ENCODE measurements around the gene STEAP1B.
"Not testable (repeated sequence)": the region's sequence is repeated elsewhere in the genome, so short reads cannot be mapped to it uniquely, and the experiment has no call there.

STEAP1B gene

GRCh38 chr7:22441157-22441556 is 58.8 kb downstream of the STEAP1B start:
- Mint-ChIP-seq H3K4me3 (no peak overlapping the region), H3K36me3 (peaks cover 3% of the 10 kb centered on the region), H3K27ac (no peak overlapping the region), H3K27me3 (peaks cover 10% of the 10 kb centered on the region), H3K9me3 (peaks cover 4% of the 10 kb centered on the region), H3K4me1 (peaks cover 14% of the 10 kb centered on the region)
- no peak for DNase-seq (ENCODE audit: low spot score in 2 of 2)
- no peak for ATAC-seq (ENCODE audit: low read depth)

- Mint-ChIP-seq H3K4me1 (peaks cover 10% of the 10 kb centered on the region), H3K9me3 (peaks cover 4% of the 10 kb centered on the region), H3K36me3 (peaks cover 3% of the 10 kb centered on the region), H3K27me3 (peaks cover 10% of the 10 kb centered on the region), H3K27ac (no peak overlapping the region), H3K4me3 (no peak overlapping the region)
- DNase-seq (ENCODE audit: low spot score in 2 of 2), result no peak
- ATAC-seq (ENCODE audit: low read depth), result peak; percentile 37
Measured at GRCh38 chr7:22438994-22439393, 61.0 kb downstream of the STEAP1B start.

- not testable (repeated sequence) for ATAC-seq (ENCODE audit: low read depth); H3K4me3 Mint-ChIP-seq; DNase-seq (ENCODE audit: low spot score in 2 of 2); H3K27ac Mint-ChIP-seq; H3K4me1 Mint-ChIP-seq; H3K27me3 Mint-ChIP-seq; H3K36me3 Mint-ChIP-seq; H3K9me3 Mint-ChIP-seq
Measured at GRCh38 chr7:22436552-22436951, 63.4 kb downstream of the STEAP1B start.

- H3K27ac Mint-ChIP-seq, result no peak overlapping the region
- no peak for DNase-seq (ENCODE audit: low spot score in 2 of 2)
Measured at GRCh38 chr7:22435720-22436119, 64.3 kb downstream of the STEAP1B start.

GRCh38 chr7:22435105-22435504 is 64.9 kb downstream of the STEAP1B start:
- Mint-ChIP-seq H3K27ac (no peak overlapping the region), H3K27me3 (peaks cover 7% of the 10 kb centered on the region), H3K36me3 (peaks cover 3% of the 10 kb centered on the region), H3K4me3 (peak overlapping the region; percentile 43), H3K4me1 (peaks cover 8% of the 10 kb centered on the region), H3K9me3 (peaks cover 4% of the 10 kb centered on the region)
- DNase-seq (ENCODE audit: low spot score in 2 of 2) (no peak), ATAC-seq (ENCODE audit: low read depth) (no peak)

More at GRCh38 chr7:22435720-22436119, 64.3 kb downstream of the STEAP1B start:
- Mint-ChIP-seq H3K9me3 (peaks cover 4% of the 10 kb centered on the region), H3K4me3 (no peak overlapping the region), H3K27me3 (peaks cover 7% of the 10 kb centered on the region), H3K36me3 (peaks cover 3% of the 10 kb centered on the region), H3K4me1 (peaks cover 8% of the 10 kb centered on the region)
- ATAC-seq (ENCODE audit: low read depth), result no peak

GRCh38 chr7:22433710-22434460 is 66.1 kb downstream of the STEAP1B start:
- H3K4me3 Mint-ChIP-seq, result no peak overlapping the region

GRCh38 chr7:22433165-22433700 is 66.8 kb downstream of the STEAP1B start:
- H3K27ac Mint-ChIP-seq; H3K27me3 Mint-ChIP-seq; H3K4me3 Mint-ChIP-seq; DNase-seq (ENCODE audit: low spot score in 2 of 2); H3K9me3 Mint-ChIP-seq; H3K36me3 Mint-ChIP-seq; ATAC-seq (ENCODE audit: low read depth); H3K4me1 Mint-ChIP-seq: not testable (repeated sequence)

More at GRCh38 chr7:22433710-22434460, 66.1 kb downstream of the STEAP1B start:
- H3K27ac Mint-ChIP-seq, result no peak overlapping the region
- H3K4me1 Mint-ChIP-seq, result peaks cover 8% of the 10 kb centered on the region
- ATAC-seq (ENCODE audit: low read depth), result no peak
- DNase-seq (ENCODE audit: low spot score in 2 of 2), result no peak
- peaks cover 4% of the 10 kb centered on the region for H3K9me3 Mint-ChIP-seq
- peaks cover 3% of the 10 kb centered on the region for H3K36me3 Mint-ChIP-seq
- H3K27me3 Mint-ChIP-seq, result peaks cover 7% of the 10 kb centered on the region

GRCh38 chr7:22432203-22432718 is 67.7 kb downstream of the STEAP1B start:
- peaks cover 4% of the 10 kb centered on the region for H3K27me3 Mint-ChIP-seq
- H3K9me3 Mint-ChIP-seq, result peaks cover 1% of the 10 kb centered on the region
- no peak overlapping the region for H3K4me3 Mint-ChIP-seq
- DNase-seq (ENCODE audit: low spot score in 2 of 2) (no peak), ATAC-seq (ENCODE audit: low read depth) (no peak)
- H3K4me1 Mint-ChIP-seq, result peaks cover 10% of the 10 kb centered on the region
- H3K27ac Mint-ChIP-seq, result no peak overlapping the region
- H3K36me3 Mint-ChIP-seq, result no peaks in the 10 kb centered on the region

- no peak overlapping the region for H3K27ac Mint-ChIP-seq
- ATAC-seq (ENCODE audit: low read depth), result no peak
- DNase-seq (ENCODE audit: low spot score in 2 of 2), result no peak
- no peaks in the 10 kb centered on the region for H3K36me3 Mint-ChIP-seq
- H3K4me3 Mint-ChIP-seq, result no peak overlapping the region
- no peaks in the 10 kb centered on the region for H3K27me3 Mint-ChIP-seq
- H3K9me3 Mint-ChIP-seq, result peaks cover 2% of the 10 kb centered on the region
- H3K4me1 Mint-ChIP-seq, result peaks cover 14% of the 10 kb centered on the region
Measured at GRCh38 chr7:22430457-22430856, 69.5 kb downstream of the STEAP1B start.

- Mint-ChIP-seq H3K4me1 (peaks cover 10% of the 10 kb centered on the region), H3K9me3 (peaks cover 2% of the 10 kb centered on the region), H3K4me3 (no peak overlapping the region), H3K36me3 (no peaks in the 10 kb centered on the region), H3K27ac (no peak overlapping the region), H3K27me3 (no peaks in the 10 kb centered on the region)
- ATAC-seq (ENCODE audit: low read depth) (no peak), DNase-seq (ENCODE audit: low spot score in 2 of 2) (no peak)
Measured at GRCh38 chr7:22429386-22429785, 70.6 kb downstream of the STEAP1B start.

- no peaks in the 10 kb centered on the region for H3K27me3 Mint-ChIP-seq
- no peak overlapping the region for H3K4me3 Mint-ChIP-seq
- H3K36me3 Mint-ChIP-seq, result no peaks in the 10 kb centered on the region
- no peak for DNase-seq (ENCODE audit: low spot score in 2 of 2)
- H3K9me3 Mint-ChIP-seq, result peaks cover 2% of the 10 kb centered on the region
- H3K27ac Mint-ChIP-seq, result no peak overlapping the region
- peaks cover 10% of the 10 kb centered on the region for H3K4me1 Mint-ChIP-seq
- ATAC-seq (ENCODE audit: low read depth), result no peak
Measured at GRCh38 chr7:22427855-22428254, 72.1 kb downstream of the STEAP1B start.

- Mint-ChIP-seq H3K36me3 (no peaks in the 10 kb centered on the region), H3K4me3 (no peak overlapping the region), H3K27me3 (no peaks in the 10 kb centered on the region), H3K4me1 (peaks cover 10% of the 10 kb centered on the region), H3K9me3 (peaks cover 2% of the 10 kb centered on the region), H3K27ac (peak overlapping the region; percentile 22)
- DNase-seq (ENCODE audit: low spot score in 2 of 2) (no peak), ATAC-seq (ENCODE audit: low read depth) (no peak)
Measured at GRCh38 chr7:22427104-22427503, 72.9 kb downstream of the STEAP1B start.

GRCh38 chr7:22426463-22427094 is 73.4 kb downstream of the STEAP1B start:
- Mint-ChIP-seq H3K4me1 (peaks cover 10% of the 10 kb centered on the region), H3K27me3 (no peaks in the 10 kb centered on the region), H3K4me3 (no peak overlapping the region), H3K27ac (peak overlapping the region; percentile 22), H3K9me3 (peaks cover 2% of the 10 kb centered on the region), H3K36me3 (no peaks in the 10 kb centered on the region)
- ATAC-seq (ENCODE audit: low read depth) (peak; percentile 78), DNase-seq (ENCODE audit: low spot score in 2 of 2) (no peak)

- no peak for DNase-seq (ENCODE audit: low spot score in 2 of 2)
Measured at GRCh38 chr7:22425361-22425760, 74.6 kb downstream of the STEAP1B start.

More at GRCh38 chr7:22425361-22425760, 74.6 kb downstream of the STEAP1B start:
- Mint-ChIP-seq H3K27me3 (no peaks in the 10 kb centered on the region), H3K27ac (no peak overlapping the region), H3K36me3 (no peaks in the 10 kb centered on the region), H3K9me3 (peaks cover 2% of the 10 kb centered on the region), H3K4me1 (peaks cover 10% of the 10 kb centered on the region), H3K4me3 (no peak overlapping the region)
- peak; percentile 70 for ATAC-seq (ENCODE audit: low read depth)
